ENCODE measurements around the gene TRIO.

TRIO gene

DNA sequence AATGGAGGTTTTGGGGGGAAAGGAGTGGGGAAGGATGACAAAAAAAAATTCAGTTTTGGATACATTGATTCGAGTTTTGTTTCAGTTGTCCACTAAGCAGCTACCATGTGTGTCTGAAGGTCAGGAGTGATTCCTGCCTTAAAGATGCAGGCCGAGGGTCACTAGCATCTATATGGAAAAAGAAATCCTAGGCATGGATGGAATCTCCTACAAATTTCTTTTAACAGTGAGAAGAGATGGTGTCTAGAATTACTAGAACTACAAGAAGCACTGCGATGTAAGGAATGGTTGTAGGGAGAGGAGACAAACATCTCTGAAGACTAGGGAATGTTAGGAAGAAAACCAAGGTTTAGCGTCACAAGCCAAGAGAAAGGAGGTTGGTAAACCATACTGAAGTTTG, 19.6 kb upstream of the TRIO start:
- no peak for DNase-seq (ENCODE audit: low read depth)

- DNase-seq (ENCODE audit: low read depth): no peak
Observed at GRCh38 chr5:14123974-14124482, 19.1 kb upstream of the TRIO start.

DNA sequence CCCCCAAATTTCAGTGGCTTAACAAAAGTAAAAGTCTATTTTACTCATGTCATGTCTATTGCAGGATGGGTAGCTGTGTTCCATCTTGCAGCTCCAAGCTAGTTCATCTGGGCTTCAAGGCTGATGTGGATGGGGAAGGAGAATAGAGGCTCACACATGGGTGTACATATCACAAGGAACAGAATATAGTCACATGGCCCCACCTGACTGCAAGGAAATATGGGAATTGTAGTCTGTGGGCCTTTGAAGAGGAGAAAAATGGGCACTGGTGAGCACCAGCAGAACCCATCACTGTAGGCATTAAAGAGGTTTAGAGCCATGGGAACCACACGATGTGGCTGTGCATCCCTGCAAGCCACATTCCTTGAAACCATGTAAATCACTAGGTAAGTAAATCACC, 17.9 kb upstream of the TRIO start:
- no peak for DNase-seq (ENCODE audit: low read depth)

- no peak for DNase-seq (ENCODE audit: low read depth)
Observed at GRCh38 chr5:14127587-14127986, 15.6 kb upstream of the TRIO start.

GRCh38 chr5:14128079-14128478, 15.1 kb upstream of the TRIO start:
- DNase-seq (ENCODE audit: low read depth): no peak

- no peak for DNase-seq (ENCODE audit: low read depth)
Observed at GRCh38 chr5:14129123-14129522, 14.0 kb upstream of the TRIO start.

DNA sequence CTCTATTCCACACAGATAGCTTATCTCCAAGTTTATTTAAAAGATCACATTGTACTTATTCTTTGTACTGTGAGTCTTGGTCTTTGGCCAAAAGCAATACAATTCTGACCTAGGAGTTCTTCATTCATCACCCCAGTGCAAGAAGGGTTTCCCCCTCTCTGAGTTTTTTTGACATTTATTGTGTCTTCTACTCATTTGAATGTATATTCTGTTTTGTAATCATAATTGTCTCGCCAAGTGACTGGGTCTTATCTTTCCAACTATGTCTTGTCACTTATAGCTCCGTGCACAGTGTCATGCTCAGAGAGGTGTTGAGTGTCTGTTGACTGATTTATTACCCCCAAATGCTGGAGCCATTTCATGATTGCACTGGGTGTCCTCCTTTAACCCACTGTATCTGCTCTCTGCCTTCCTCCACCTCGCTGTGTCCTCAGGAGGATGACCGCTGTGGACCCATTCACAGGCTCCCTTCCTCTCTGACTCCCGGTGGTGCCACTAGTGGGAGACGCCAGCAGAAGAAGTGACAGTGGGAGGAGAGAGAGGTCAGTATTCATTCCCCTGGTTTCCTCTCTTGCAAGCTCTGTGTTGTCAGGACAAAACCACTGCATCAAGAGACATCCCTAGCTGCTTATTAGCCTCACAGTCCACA, 11.2 kb upstream of the TRIO start:
- DNase-seq (ENCODE audit: low read depth): no peak

GRCh38 chr5:14133394-14133793, 9.7 kb upstream of the TRIO start:
- DNase-seq (ENCODE audit: low read depth): no peak

GRCh38 chr5:14134083-14134482, 9.1 kb upstream of the TRIO start:
- no peak for DNase-seq (ENCODE audit: low read depth)

DNA sequence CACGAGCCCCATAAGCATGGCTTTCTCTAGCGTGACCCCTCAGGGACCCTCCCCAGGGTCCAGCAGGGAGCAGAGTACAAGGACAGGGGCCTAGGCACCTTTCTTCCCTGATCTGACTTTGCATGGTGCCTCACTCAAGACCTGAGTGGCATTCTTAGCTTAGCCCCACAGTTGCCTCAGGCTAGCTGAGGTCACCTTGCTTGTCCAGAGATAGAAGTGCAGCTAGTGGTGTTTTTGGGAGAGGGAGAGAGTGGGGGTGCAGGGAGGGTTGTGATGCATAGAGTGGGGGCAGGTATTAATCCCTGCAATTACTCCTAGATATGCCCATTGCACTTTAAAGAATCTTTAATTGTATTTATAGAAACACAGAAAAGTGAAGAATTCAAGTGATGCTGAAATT, 8.4 kb upstream of the TRIO start:
- no peak for DNase-seq (ENCODE audit: low read depth)

DNA sequence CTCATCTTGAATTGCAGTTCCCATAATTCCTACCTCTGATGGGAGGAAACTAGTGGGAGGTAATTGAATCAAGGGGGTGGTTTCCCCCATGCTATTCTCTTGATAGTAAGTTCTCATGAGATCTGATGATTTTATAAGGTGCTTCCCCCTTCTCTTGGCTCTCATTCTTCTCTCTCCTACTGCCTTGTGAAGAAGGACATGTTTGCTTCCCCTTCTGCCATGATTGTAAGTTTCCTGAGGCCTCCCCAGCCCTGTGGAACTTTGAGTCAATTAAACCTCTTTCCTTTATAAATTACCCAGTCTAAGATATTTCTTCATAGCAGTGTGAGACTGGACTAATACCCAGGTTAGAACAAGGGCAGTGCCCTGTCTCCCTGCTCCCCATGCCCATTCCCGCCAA, 7.5 kb upstream of the TRIO start:
- DNase-seq (ENCODE audit: low read depth): no peak

GRCh38 chr5:14136228-14136627, 6.9 kb upstream of the TRIO start:
- DNase-seq (ENCODE audit: low read depth): no peak

DNA sequence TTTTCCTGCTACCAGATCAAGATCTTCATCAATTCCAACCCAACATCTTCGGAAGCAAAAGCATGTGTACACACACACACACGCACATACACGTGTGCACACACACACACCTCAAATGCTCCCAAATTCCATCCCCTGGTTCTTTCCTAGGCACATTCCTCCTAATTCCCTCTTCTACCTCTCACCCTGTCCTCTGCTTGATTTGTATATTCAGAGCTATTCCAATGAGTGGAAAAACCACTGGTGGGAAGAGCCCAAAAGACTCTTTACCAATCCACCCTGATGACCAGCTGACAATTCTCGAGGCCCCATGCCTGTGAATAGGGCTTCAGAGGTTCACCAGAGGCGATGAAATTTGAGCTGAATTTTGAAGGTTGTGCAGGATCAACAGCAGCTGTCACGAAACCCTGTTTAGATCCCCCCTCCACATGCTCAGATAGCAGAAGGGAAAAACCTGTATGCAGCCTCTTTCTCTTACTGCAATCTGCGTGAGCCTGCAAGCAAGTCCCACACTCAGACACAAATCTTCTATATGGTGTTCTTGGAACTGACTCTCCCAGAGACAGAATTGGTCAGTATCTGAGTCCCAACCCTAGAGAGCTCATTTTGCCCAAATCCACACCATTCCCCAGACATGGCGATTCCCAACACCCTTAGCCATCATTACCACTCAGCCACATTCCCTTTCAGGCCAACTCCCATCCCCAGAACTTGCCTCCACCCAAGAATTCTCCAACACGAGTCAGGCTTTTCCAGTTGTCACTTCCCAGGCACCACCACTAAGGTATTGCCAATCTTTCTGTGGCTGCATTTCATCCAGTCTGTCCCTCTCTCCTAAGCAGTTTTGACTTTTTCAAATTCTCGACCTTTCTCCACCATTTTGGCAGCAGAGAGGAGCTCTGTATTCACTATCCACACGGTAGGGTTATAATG, 4.3 kb upstream of the TRIO start:
- no peak for DNase-seq (ENCODE audit: low read depth)

GRCh38 chr5:14141764-14142163, 1.4 kb upstream of the TRIO start:
- no peak for DNase-seq (ENCODE audit: low read depth)

DNA sequence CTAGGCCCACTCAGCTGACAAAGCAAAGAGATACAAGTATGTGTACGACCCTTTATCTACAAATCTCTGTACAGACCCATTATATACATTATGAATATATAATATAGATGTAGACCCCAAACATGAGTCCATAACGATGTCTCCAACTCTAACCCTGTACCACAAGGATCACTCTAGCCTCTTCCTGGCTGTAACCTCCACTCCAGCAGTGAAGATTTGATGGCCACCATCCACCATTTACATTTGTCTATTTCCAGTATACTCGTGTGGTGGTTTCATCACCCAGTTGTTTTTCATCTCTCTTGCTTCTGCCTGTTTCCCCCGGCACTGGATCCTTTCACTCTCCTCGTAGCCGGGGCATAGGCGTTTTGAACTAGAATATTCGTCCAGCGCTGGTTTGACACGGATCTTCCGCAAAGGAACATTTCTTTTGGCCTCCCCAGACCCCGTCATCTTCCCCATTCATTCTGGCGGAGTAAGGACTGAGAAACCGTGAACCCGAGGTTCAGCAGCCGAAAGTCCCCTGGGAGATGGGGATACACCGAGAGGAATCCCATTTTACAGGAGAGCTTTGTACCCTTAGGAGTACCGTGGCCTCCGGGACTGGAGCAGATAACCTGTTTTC, 828 bp upstream of the TRIO start:
- DNase-seq (ENCODE audit: low read depth): no peak

DNA sequence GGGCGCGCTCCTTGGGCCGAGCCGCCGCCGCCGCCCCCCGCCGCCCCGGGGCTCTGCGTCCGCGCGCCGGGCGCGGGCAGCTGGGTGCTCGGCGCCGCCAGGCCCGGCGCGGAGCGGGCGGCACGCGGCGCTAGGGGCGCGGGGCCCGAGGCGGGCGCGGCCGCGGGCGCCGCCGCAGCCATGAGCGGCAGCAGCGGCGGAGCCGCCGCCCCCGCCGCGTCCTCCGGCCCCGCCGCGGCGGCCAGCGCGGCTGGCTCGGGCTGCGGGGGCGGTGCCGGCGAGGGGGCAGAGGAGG, 351 bp downstream of the TRIO start:
- no peak for DNase-seq (ENCODE audit: low read depth)

GRCh38 chr5:14143841-14144585, 871 bp downstream of the TRIO start:
- no peak for DNase-seq (ENCODE audit: low read depth)

DNA sequence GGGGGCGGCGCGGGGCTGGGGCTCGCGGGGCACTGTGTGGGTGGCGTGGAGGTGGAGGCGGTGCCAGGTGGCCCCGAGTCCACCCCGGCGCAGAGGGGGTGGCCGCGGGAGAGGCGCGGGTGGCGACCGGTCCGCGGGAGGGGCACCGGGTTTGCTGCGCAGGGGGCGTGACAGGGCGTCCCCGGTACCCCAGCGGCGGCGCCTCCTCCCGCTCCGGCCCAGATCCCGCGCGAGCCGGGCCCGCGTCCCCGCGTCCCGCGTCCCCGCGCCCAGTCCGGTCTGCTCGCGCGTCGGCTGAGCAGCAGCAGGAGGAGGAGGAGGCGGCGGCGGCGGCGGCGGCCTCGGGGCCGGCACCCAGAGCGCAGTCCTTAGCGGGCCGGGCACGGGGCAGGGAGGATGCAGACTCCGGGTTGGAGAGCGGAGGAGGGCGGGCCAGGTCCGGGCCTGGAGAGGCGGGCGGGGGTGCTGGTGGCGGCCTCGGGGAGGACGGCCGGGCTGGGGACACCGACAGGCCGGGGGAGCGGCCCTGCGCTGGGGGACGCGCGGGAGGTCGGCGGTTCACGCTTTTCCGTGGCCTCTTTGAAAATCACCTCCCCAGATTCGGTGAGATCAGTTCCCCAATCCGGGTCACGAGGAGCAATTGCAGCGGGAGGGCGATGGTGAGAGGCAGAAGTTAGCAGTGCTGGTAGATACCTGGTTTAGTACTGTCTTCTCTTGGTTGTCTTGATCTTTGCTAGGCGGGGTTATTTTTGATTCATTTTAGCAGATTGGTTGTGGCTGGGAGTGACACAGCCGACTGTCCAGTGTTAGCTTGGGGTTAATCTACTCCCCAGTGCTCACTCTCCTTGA, 1.7 kb downstream of the TRIO start:
- DNase-seq (ENCODE audit: low read depth): peak; percentile 84

- DNase-seq (ENCODE audit: low read depth): no peak
Observed at GRCh38 chr5:14145435-14146334, 2.5 kb downstream of the TRIO start.

- DNase-seq (ENCODE audit: low read depth): no peak
Observed at GRCh38 chr5:14146725-14147124, 3.6 kb downstream of the TRIO start.

All from ELR (cell line).